GM12801 (cell line): ENCODE measurements around the gene BANK1.

Experiments
- CTCF ChIP-seq: IDR thresholded peaks from one replicate; pipeline ENCODE4 v1.5.1; 2011; ENCODE audit warnings: control low read depth; ENCODE audit not compliant: insufficient read length; ENCODE audit errors: extremely low read depth

BANK1 gene

GRCh38 chr4:101956068-101956825 lies 165.7 kb downstream of the BANK1 start:
- no peak for TF ChIP-seq CTCF

- no peak for TF ChIP-seq CTCF
These were observed 168.0 kb downstream of the BANK1 start for GRCh38 chr4:101958547-101958946.

GRCh38 chr4:101960431-101960830 lies 169.9 kb downstream of the BANK1 start:
- no peak for TF ChIP-seq CTCF

GRCh38 chr4:101961144-101961543 lies 170.6 kb downstream of the BANK1 start:
- TF ChIP-seq CTCF = no peak

GRCh38 chr4:101967697-101968346 lies 177.3 kb downstream of the BANK1 start:
- TF ChIP-seq CTCF = no peak

GRCh38 chr4:101968364-101968763 lies 177.8 kb downstream of the BANK1 start:
- no peak for TF ChIP-seq CTCF

- TF ChIP-seq CTCF = no peak
These were observed 179.4 kb downstream of the BANK1 start for GRCh38 chr4:101969965-101970364.
